Measurements from ENCODE around the gene HSD17B14.
"Not testable (repeated sequence)": the region's sequence is repeated elsewhere in the genome, so short reads cannot be mapped to it uniquely, and the experiment has no call there.

HSD17B14 gene

DNA sequence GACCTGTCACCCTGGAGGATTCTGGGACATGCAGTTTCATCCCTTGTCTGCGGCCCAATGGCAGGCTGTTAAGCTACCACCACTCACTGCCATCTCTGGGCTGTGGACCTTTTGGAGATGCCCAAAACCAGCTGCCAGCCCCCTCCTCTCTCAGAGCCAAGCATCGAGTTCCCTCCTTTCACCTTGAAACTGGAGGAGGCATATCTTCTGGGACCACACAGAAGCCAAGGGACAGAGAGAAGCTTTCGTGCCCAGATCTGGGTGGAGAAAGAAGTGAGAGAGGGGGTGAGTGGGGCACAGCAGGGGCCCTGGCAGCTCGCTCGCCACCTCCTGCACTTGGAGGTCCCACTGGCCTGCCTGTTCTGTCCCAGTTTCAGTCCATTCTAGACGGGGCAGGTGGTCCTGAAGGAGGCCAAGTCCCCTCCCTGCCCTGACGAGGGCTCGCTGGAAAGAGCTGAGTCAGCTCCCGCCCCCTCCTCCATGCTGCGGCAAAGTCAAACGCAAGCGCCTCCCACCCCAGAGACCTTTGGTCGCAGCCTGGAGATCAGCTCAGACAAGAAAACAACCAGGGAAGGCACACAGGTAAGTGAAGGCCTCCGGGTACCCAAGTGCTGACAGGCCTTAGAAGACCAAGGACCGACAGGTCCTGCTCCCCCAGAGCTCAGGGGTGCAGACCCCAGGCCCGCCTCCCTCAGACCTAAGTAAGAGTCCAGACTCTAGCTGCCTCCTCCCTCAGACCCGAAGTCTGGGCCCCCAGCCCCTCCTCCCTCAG lies 29.3 kb downstream of the HSD17B14 start:
- DNase-seq: peak in 40 of 42 donors; percentile 26 to 92 (median 64)
- intact Hi-C loops (cut with DNase I): no loop called here

DNA sequence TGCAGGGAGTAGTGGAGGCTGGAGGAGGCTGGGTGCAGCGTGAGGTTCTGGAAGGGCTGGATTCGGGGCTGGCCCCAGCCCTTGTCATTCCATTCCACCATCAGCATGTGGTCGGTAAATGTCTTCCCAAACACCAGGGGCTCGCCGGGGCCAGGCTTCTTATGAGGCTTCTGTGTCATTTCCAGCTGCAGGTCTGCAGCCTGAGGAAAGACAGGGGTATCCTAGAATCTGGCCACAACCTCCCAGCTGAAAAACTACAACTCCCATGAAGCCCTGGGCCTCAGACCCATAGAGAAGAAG lies 29.8 kb downstream of the HSD17B14 start:
- peak in 22 of 42 donors; percentile 17 to 84 (median 70) for DNase-seq

DNA sequence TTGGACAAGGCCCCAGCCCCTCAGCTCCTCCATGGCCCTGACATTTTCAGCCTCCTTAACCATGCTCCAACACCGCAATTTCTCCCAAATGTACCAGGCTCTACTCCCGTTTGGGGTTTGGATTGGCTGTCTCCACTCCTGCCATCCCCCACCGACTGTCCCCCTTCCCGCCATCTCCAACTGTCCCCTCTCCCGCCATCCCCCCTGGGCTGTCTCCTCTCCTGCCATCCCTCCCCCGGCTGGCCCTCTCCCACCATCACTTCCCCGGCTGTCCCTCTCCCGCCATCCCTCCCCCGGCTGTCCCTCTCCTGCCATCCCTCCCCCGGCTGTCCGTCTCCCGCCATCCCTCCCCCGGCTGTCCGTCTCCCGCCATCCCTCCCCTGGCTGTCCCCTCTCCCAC lies 30.8 kb downstream of the HSD17B14 start:
- DNase-seq: no peak
- intact Hi-C loops (cut with DNase I): no loop called here

More for the DNA sequence above, 29.8 kb downstream of the HSD17B14 start:
- intact Hi-C loops (cut with DNase I): no loop called here

DNA sequence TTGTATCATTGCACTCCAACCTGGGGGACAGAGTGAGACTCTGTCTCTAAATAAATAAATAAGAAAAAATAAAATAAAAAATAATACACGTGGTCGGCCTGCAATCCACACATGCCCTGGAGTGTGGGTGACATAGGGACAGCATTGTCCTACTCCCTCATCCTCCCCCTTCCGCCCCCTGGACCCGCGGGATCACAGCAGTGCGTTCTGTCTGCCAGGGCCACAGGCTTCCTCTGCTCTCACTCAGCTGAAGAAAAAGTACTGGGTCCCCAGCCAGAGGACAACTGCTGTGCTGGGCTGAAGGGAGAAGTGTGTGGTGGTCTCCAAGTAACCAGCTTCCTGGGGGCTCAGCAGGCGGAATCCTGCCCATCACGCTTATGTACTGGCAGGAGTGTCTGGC lies 31.8 kb downstream of the HSD17B14 start:
- intact Hi-C loops (cut with DNase I): no loop called here
- DNase-seq: peak in 9 of 42 donors; percentile 13 to 56 (median 34)

DNA sequence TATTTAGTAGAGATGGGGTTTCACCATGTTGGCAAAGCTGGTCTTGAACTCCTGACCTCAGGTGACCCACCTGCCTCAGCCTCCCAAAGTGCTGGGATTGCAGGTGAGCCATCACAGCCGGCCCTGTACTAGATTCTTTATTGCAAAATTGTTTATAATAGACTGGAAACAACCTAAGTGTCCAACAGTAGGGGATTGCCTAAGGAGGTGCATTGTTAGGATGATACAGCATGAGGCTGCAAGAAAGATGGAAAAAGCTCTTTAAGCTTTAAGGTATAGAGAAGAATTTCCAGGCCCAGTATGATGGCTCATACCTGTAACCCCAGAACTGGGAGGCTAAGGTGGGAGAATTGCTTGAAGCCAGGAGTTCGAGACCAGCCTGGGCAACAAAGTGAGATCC lies 33.7 kb downstream of the HSD17B14 start:
- no peak for DNase-seq
- intact Hi-C loops (cut with DNase I): no loop called here

DNA sequence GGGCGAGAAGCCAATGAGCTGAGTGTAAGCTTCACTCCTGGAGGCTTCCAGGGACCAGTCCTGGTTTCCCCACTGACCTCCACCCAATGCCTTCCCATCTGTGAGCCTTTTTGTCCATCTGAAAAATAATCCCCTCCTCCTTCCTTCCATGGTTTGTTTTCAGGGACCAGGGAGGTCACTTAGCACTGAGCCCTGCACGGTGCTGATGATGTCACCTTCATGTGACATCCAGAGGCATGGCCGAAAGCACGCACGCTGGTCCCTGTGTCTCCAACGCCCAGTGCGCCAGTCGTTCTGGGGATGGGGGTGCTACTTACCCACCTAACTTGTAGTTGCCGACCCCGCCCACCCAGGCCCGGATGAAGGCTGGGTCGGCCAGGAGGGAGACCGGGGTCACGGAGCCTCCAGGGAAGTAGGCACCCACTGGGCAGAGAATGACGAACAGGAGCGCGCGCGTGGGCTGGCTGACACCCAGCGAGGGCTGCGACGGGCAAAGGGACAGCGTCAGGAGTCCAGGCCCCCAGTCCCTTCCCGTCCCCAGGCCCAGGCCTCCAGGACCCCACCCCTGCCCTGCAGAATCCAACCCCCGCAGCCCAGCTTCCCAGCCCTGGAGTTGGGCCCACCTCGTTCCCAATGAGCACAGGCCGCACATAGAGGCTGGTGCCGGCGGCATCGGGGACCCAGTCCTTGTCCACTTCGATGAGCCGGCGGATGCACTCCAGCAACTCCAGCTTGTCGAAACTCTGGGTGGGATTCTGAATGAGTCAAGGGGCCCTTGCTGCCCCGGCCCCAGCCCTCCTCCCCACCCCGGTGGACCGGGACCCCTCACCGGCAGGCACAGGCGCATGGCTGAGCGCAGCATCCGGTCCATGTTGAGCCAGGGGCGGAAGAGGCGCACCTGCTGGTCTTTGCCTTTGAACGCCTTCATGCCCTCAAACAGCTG lies 36.7 kb downstream of the HSD17B14 start:
- DNase-seq: no peak
- intact Hi-C loops (cut with DNase I): loop anchor here (5.0 kb wide), 2 partner anchors 33 to 173 kb away; no protein-coding TSS in a partner anchor

DNA sequence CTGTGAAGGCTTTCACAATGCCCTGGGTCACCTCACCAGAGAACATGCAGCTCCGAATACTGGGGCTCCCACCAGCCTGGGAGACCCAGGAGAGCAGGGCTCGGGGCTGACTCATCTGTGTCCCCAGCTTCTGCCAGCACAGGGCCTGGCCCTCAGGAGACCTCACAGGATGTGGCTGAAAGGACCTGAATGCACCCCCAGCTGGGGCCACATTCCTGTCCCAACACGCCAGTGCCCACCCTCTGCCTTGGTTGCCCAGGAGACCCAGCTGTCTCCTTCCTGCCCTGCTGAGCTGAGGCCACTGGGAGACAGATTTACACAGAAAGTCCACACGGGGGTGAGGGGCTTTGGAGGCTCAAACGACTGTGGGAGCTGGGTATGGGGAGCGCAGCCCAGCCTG lies 37.4 kb downstream of the HSD17B14 start:
- no peak for DNase-seq
- intact Hi-C loops (cut with DNase I): loop anchor here (5.0 kb wide), 2 partner anchors 33 to 173 kb away; no protein-coding TSS in a partner anchor

DNA sequence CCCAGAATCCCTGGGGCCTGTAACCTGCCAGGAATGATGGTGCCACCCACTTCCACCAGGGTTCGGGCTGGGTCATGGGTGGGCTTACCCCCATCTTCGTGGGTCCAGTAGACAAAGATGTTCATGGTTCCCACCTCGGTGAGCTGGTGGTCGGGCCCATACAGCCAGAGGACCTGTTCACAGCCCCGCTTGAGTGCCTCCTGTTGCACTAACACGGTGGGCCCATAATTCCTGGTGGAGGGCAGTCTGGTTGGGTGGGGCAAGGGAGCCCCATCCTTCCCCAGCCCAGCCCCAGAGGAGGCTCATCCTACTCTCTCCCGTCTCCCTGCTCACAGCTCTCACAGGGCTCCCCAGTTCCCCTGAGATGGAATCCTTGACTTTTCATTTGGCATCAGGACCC lies 39.2 kb downstream of the HSD17B14 start:
- no peak for DNase-seq
- intact Hi-C loops (cut with DNase I): loop anchor here (5.0 kb wide), 2 partner anchors 35 to 175 kb away; no protein-coding TSS in a partner anchor

DNA sequence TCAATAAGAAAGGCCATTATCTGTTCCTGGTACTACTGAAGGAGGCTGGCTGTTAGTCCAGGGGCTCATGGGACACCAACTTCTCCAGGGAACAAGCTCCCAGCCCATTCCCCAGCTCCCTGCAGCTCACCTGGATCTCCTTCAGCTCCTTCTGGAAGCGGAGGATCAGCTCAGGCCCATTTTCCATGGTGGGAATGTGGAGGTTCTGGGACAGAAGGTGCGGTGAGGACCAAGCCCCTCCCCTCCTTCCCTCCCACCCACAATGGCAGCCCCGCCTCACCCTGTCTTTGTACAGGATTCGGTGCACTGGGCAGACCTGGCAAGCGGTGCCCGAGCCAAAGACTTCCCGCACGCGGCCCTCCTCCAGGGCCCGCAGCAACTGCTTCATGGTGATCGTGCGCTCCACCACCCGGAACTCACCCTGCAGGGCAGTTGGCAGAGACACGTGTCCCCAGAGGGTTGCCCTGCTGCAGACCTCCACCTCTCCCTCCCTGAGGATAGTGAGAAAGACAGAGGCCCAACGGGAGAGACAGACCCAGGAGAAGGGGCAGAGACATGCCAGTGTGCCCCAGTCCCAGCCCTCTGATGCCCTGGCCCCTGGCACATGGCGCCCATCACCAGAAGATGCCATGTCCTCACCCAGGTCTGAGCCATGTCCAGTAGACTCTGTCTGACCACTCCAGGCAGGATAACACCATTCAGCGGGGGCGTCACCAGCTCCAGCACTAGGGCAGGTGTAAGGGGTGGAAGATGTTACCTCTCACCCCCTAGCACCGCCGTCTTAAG lies 39.8 kb downstream of the HSD17B14 start:
- no peak for DNase-seq
- intact Hi-C loops (cut with DNase I): loop anchor here (5.0 kb wide), 2 partner anchors 36 to 176 kb away; no protein-coding TSS in a partner anchor

DNA sequence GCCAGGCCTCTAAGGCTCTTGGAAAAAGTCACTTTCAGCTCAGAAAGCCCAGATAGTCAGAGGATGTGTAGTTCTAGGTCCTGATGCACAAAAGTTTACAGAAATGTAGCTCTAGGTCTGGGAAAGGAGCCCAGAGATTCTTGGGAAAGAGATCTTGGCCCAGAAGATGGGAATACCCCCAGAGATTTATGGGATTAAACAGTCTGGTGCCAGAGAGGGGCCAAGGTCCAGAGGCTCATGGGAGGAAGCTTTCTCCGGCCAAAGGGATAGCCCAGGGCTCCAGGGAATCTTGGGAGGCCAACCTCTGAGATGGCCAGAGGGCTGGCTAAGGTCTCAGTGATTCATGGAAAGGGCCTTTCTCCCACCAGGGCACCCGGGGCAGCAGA lies 40.6 kb downstream of the HSD17B14 start:
- intact Hi-C loops (cut with DNase I): loop anchor here (5.0 kb wide), 2 partner anchors 37 to 177 kb away; no protein-coding TSS in a partner anchor
- peak in 5 of 42 donors; percentile 33 to 53 (median 48) for DNase-seq

DNA sequence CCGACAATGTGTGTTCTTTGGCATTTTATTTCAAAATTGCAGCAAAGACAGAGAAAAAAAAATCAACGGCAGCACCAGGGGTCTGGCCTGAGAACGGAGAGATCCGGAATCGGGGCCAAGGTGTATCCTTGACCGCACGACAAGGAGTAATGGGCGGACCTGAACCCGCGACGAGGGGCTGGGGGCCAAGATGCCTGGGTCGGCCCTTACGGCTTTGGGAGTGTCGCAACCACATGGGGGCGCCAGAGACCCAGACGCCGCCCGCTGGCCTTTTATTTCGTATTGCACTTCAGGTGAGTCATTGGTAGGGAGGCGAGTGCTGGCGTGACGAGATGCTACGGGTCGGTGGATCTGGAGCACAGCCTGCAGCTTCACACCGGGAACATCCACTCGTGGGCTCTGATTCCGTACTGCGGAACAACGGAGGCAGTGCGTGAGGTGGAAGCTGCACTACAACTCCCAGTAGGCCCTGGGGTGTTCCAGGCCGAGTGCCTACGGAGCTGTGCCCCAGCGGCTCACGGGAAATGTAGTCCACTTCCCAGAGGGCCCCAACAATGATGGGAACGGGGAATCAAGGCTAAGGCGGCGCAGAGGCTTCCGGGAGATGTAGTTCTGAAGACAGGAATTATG lies 41.1 kb downstream of the HSD17B14 start:
- intact Hi-C loops (cut with DNase I): loop anchor here (5.0 kb wide), 2 partner anchors 37 to 177 kb away; no protein-coding TSS in a partner anchor
- DNase-seq: peak; percentile 88 to 99 (median 96)

DNA sequence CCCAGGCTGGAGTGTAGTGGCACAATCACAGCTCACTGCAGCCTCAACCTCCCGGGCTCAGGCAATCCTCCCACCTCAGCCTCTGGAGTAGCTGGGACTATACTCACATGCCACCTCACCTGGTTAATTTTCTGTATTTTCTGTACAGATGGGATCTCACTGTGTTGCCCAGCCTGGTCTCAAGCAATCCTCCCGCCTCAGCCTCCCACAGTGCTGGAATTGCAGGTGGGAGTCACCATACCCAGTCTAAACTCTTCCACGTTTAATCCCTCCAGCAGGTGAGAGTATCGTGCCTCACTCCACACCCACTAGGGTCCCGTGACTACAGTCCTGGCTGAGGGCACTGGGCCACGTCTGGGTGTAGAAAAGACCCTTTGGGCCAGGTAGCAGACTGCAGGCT lies 42.0 kb downstream of the HSD17B14 start:
- DNase-seq: no peak
- intact Hi-C loops (cut with DNase I): no loop called here

DNA sequence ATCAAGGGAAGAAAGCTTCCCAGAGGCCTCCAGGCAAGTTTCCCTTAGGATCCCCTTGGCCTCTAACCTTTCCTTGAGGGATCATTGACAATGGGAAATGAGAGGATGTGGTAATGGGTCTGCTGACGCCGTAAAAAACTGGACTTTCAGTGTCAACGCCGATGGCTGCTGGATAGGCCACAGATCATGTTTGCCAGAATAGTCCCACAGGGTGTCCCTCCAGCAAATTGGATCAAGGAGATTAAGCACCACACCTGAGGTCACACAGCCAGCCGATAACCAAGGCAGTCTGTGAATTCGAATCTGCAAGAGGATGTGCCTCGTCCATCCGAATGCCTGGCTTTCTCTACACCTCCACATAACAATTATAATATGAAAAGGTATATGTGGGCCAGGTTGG lies 43.0 kb downstream of the HSD17B14 start:
- intact Hi-C loops (cut with DNase I): no loop called here
- DNase-seq: no peak

DNA sequence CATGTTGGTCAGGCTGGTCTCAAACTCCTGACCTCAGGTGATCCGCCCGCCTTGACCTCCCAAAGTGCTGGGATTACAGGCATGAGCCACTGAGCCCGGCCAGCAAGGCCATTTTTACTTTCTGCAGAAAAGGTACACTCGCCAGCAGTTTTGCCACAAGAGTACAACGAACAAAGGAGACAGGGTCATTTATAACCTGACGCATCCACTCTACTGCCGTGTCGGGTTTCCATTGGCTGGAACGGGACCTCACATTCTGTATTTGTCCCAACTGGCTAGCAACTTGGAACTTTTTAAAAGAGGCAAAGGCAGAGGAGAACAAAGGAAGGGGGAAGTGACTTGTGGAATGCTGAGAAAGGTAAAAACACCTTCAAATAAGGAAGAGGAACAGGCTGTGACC lies 49.0 kb downstream of the HSD17B14 start:
- DNase-seq; intact Hi-C loops (cut with DNase I): not testable (repeated sequence)

DNA sequence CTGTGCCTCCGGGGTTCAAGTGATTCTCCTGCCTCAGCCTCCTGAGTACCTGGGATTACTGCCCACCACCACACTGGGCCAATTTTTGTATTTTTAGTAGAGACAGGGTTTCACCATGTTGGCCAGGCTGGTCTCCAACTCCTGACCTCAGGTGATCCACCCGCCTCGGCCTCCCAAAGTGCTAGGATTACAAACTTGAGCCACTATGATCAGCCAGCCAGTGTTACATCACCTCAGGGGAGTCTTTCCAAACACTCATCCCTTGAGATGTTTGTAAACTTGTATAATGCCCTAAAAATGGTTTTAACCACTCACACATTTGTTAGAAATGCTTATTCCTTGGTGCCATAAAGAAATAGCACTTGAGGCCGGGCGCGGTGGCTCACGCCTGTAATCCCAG lies 49.9 kb downstream of the HSD17B14 start:
- intact Hi-C loops (cut with DNase I); DNase-seq: not testable (repeated sequence)

DNA sequence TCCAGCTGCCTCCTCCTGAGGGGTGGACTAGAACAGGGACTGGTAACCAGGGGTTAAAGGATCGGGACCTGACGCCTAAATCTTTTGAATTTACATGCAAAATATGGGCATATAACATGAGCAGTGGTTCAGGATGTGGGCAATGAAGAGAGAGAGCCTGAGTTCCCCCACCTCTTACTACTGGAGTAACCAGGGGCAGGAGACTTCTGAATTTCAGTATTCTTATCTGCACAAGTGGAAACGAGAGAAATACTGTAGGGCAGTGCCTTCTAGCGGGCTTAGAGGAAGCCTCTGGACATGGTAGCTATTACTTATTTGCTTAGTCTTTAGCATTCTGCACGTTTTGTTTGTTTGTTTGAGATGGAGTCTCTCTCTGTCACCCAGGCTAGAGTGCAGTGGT lies 51.8 kb downstream of the HSD17B14 start:
- intact Hi-C loops (cut with DNase I): no loop called here
- DNase-seq: no peak

DNA sequence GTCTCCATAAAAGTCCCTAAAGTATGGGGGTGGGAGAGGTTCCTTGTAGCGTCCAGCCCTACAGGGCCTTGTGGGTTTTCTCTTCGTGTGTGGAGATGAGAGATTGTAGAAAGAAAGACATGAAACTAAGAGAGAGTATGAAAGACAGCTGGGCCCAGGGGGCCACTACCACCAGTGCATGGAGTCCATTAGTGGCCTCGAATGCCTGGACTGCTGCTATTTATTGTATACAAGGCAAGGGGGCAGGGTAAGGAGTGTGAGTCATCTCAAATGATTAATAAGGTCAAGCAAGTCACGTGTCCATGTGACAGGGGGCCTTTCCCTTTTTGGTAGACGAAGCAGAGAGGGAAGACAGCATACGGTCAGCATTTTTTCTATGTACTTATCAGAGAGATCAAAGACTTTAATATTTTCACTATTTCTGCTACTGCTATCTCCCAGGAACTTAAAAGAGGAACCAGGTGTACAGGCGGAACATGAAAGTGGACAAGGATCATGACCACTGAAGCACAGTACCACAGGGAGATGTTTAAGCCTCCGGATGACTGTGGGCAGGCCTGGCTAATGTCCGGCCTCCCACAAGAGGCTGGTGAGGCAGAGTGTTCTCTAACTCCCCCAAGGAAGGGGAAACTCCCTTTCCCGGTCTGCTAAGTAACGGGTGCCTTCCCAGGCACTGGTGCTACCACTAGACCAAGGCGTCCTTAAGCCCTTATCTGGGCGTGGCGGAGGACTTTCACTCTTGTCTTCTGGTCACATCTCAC lies 55.5 kb downstream of the HSD17B14 start:
- no peak for DNase-seq
- intact Hi-C loops (cut with DNase I): no loop called here

DNA sequence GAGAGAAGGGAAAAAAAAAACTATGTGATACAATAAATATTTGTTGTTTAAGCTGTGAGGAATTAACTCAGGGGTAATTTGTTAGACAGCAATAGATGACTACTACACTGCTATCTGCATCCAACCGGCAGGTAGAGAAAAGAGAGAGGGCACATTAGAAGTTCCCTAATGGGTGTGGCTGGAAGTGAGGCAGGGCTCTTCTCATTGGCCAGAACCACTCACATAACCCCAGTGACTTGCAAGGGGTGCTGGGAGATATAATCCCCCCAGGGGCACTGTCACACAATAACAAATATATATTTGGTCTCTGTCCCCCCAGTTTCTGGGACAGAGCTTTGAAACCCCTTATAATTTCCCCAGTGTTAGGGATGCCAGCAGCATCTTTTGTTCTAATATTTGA lies 56.7 kb downstream of the HSD17B14 start:
- no peak for DNase-seq
- intact Hi-C loops (cut with DNase I): no loop called here
